K562 (cell line): ENCODE measurements around the gene PPP2R2B. TPM values are rescaled to one million over a fixed set of nuclear protein-coding genes. Genes with fewer than 3 reads are reported as not detected.

Experiments
- ATF7 ChIP-seq: fragments of 450-650 bp; IDR thresholded peaks from 2 replicates; pipeline ENCODE4 v1.7.1; 2014; ENCODE audit warnings: mild to moderate bottlenecking, moderate library complexity
- KLF10 ChIP-seq: fragments of 250-450 bp; sonication (Bioruptor Pico); IDR thresholded peaks from 2 replicates; pipeline ENCODE4 v1.6.1; 2021; ENCODE audit warnings: matching md5 sums
- STAG1 ChIP-seq: sonication (generic); formaldehyde crosslinking; IDR thresholded peaks from 2 replicates; pipeline ENCODE4 v1.5.0; 2020; ENCODE audit warnings: missing genetic modification reagents, borderline replicate concordance
- ZNF507 ChIP-seq: conservative IDR thresholded peaks from 2 replicates; pipeline ENCODE4 v1.6.1; 2017; ENCODE audit warnings: missing genetic modification characterization, missing compliant biosample characterization
- polyA plus RNA-seq, 8 experiments: library from polyadenylated mRNA; depleted of rRNA in 4 of 8; stranded (reverse) in 5 of 8; unstranded in 3 of 8; fragments of >200 nt; fragmentation: Nextera tagmentation in 2 of 8; fragmentation: Illumina TruSeq in 1 of 8; extraction: Ambion mirVana in 2 of 8; extraction: Trizol in 1 of 8; gene quantifications; 2 replicates each; pipeline versions ENCODE4 v1.2.1 to v1.2.3, GENCODE V29; 2011 to 2014; ENCODE audit warnings: inconsistent platforms in 1 of 8, missing spikeins in 1 of 8
- total RNA-seq, 7 experiments: library from RNA; depleted of rRNA in 6 of 7; stranded (reverse); fragments of >200 nt in 6 of 7; fragmentation: Illumina TruSeq in 2 of 7; extraction: Trizol in 2 of 7; gene quantifications; 2 replicates each; pipeline versions ENCODE4 v1.2.1 to v1.2.3, GENCODE V29; 2011 to 2021; ENCODE audit warnings: low replicate concordance in 1 of 7
- TF ChIP-seq, protein P1 (sequence below), 2 experiments: fragments of 200-800 bp in 1 of 2; sonication (Bioruptor generic) in 1 of 2; sonication (generic) in 1 of 2; formaldehyde crosslinking in 1 of 2; IDR thresholded peaks in 1 of 2; conservative IDR thresholded peaks in 1 of 2; 2 replicates each; pipeline versions ENCODE4 v1.5.0 to v1.6.1; 2016 to 2020; ENCODE audit warnings: missing compliant biosample characterization in 1 of 2, missing genetic modification characterization in 1 of 2, missing genetic modification reagents in 1 of 2
- TF ChIP-seq, protein P2 (sequence below): fragments of 450-650 bp; IDR thresholded peaks from 2 replicates; pipeline ENCODE4 v1.6.1; 2016; ENCODE audit warnings: mild to moderate bottlenecking, moderate library complexity
- TF ChIP-seq, protein P3 (sequence below): fragments of 250-450 bp; sonication (Bioruptor Pico); IDR thresholded peaks from 2 replicates; pipeline ENCODE4 v1.4.0; 2020; ENCODE audit warnings: borderline replicate concordance

Gene PPP2R2B
- total and polyA plus RNA-seq, 9 of the 15 experiments (the other 6 are each of a cell fraction or from before 2014, with no cell fraction given): not detected

DNA sequence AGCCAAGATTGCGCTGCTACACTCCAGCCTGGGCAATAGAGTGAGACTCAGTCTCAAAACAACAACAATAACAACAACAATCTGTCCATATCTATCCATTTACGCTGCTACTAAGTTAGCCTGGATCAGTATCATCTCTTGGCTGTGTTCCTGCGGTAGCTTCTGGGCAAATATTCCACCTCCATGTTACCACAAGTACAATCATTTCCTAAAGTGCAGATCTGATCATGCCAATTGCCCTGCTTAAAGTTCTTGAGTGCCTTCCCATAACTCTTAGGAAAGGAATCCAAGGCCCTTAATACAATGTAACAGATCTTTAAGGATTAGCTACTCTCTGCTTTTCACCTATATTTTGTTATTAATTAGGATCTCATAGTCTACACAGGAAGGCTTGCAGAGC, 15.4 kb upstream of the PPP2R2B start (continued):
- TF ChIP-seq, protein P1, sequence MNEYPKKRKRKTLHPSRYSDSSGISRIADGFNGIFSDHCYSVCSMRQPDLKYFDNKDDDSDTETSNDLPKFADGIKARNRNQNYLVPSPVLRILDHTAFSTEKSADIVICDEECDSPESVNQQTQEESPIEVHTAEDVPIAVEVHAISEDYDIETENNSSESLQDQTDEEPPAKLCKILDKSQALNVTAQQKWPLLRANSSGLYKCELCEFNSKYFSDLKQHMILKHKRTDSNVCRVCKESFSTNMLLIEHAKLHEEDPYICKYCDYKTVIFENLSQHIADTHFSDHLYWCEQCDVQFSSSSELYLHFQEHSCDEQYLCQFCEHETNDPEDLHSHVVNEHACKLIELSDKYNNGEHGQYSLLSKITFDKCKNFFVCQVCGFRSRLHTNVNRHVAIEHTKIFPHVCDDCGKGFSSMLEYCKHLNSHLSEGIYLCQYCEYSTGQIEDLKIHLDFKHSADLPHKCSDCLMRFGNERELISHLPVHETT (CRISPR knock-in tag; conservative IDR thresholded peaks at IDR 0.05 in 1 of 2, IDR thresholded peaks at IDR 0.05 in 1 of 2): no peak
- TF ChIP-seq KLF10 (CRISPR knock-in tag) (no peak), ATF7 (no peak), ZNF507 (tag) (no peak), STAG1 (no peak)
- TF ChIP-seq, protein P2, sequence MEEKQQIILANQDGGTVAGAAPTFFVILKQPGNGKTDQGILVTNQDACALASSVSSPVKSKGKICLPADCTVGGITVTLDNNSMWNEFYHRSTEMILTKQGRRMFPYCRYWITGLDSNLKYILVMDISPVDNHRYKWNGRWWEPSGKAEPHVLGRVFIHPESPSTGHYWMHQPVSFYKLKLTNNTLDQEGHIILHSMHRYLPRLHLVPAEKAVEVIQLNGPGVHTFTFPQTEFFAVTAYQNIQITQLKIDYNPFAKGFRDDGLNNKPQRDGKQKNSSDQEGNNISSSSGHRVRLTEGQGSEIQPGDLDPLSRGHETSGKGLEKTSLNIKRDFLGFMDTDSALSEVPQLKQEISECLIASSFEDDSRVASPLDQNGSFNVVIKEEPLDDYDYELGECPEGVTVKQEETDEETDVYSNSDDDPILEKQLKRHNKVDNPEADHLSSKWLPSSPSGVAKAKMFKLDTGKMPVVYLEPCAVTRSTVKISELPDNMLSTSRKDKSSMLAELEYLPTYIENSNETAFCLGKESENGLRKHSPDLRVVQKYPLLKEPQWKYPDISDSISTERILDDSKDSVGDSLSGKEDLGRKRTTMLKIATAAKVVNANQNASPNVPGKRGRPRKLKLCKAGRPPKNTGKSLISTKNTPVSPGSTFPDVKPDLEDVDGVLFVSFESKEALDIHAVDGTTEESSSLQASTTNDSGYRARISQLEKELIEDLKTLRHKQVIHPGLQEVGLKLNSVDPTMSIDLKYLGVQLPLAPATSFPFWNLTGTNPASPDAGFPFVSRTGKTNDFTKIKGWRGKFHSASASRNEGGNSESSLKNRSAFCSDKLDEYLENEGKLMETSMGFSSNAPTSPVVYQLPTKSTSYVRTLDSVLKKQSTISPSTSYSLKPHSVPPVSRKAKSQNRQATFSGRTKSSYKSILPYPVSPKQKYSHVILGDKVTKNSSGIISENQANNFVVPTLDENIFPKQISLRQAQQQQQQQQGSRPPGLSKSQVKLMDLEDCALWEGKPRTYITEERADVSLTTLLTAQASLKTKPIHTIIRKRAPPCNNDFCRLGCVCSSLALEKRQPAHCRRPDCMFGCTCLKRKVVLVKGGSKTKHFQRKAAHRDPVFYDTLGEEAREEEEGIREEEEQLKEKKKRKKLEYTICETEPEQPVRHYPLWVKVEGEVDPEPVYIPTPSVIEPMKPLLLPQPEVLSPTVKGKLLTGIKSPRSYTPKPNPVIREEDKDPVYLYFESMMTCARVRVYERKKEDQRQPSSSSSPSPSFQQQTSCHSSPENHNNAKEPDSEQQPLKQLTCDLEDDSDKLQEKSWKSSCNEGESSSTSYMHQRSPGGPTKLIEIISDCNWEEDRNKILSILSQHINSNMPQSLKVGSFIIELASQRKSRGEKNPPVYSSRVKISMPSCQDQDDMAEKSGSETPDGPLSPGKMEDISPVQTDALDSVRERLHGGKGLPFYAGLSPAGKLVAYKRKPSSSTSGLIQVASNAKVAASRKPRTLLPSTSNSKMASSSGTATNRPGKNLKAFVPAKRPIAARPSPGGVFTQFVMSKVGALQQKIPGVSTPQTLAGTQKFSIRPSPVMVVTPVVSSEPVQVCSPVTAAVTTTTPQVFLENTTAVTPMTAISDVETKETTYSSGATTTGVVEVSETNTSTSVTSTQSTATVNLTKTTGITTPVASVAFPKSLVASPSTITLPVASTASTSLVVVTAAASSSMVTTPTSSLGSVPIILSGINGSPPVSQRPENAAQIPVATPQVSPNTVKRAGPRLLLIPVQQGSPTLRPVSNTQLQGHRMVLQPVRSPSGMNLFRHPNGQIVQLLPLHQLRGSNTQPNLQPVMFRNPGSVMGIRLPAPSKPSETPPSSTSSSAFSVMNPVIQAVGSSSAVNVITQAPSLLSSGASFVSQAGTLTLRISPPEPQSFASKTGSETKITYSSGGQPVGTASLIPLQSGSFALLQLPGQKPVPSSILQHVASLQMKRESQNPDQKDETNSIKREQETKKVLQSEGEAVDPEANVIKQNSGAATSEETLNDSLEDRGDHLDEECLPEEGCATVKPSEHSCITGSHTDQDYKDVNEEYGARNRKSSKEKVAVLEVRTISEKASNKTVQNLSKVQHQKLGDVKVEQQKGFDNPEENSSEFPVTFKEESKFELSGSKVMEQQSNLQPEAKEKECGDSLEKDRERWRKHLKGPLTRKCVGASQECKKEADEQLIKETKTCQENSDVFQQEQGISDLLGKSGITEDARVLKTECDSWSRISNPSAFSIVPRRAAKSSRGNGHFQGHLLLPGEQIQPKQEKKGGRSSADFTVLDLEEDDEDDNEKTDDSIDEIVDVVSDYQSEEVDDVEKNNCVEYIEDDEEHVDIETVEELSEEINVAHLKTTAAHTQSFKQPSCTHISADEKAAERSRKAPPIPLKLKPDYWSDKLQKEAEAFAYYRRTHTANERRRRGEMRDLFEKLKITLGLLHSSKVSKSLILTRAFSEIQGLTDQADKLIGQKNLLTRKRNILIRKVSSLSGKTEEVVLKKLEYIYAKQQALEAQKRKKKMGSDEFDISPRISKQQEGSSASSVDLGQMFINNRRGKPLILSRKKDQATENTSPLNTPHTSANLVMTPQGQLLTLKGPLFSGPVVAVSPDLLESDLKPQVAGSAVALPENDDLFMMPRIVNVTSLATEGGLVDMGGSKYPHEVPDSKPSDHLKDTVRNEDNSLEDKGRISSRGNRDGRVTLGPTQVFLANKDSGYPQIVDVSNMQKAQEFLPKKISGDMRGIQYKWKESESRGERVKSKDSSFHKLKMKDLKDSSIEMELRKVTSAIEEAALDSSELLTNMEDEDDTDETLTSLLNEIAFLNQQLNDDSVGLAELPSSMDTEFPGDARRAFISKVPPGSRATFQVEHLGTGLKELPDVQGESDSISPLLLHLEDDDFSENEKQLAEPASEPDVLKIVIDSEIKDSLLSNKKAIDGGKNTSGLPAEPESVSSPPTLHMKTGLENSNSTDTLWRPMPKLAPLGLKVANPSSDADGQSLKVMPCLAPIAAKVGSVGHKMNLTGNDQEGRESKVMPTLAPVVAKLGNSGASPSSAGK: no peak
- TF ChIP-seq, protein P3, sequence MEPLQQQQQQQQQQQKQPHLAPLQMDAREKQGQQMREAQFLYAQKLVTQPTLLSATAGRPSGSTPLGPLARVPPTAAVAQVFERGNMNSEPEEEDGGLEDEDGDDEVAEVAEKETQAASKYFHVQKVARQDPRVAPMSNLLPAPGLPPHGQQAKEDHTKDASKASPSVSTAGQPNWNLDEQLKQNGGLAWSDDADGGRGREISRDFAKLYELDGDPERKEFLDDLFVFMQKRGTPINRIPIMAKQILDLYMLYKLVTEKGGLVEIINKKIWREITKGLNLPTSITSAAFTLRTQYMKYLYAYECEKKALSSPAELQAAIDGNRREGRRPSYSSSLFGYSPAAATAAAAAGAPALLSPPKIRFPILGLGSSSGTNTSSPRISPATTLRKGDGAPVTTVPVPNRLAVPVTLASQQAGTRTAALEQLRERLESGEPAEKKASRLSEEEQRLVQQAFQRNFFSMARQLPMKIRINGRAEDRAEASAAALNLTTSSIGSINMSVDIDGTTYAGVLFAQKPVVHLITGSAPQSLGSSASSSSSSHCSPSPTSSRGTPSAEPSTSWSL: no peak
- TF ChIP-seq, all 486 proteins: peak for 0
